RWPE1 (cell line): ENCODE results near the gene EIPR1.

ENCODE experiments used
- CTCF ChIA-PET: fragments of 350-600 bp; sonication (Branson Sonifier 250); formaldehyde crosslinking; extraction: SDS; loops from one replicate; lab custom pipeline; 2021; lab: Yijun Ruan, JAX
- POLR2A ChIA-PET: fragments of 400-600 bp; formaldehyde crosslinking; extraction: SDS; loops from one replicate; lab custom pipeline; 2020; ENCODE audit warnings: antibody characterized with exemption; ENCODE audit not compliant: low non-redundant PET; lab: Yijun Ruan, JAX
- DNase-seq: peaks from one replicate; pipeline ENCODE4 v3.0.0; 2012; ENCODE audit warnings: low spot score
- H3K27ac ChIP-seq: fragments of 450-650 bp; 2 replicates; pipeline ENCODE4 v1.5.1; 2017
- TF ChIP-seq, protein P1 (sequence below): fragments of 450-650 bp; conservative IDR thresholded peaks from 2 replicates; pipeline ENCODE4 v1.5.1; 2017; ENCODE audit warnings: low read depth, mild to moderate bottlenecking

The EIPR1 gene

DNA sequence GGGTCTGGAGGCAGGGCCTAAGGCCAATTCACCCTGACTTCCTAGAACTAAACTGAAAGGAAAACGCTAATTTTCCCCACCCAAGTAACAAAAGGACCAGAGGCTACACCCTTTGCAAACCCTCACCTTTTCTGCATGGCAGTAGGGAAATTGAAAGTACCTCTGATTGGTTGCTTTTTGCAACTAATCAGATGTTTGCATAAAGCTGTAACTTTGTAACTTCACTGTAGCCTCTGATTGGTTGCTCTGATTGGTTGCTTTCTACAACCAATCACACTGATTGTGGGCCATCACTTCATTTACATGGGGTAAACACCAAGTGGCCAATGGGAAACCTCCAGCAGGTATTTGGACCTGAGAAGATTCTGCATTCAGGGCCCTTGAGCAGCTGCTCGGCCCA, 20.8 kb downstream of the EIPR1 start:
- TF ChIP-seq, protein P1, sequence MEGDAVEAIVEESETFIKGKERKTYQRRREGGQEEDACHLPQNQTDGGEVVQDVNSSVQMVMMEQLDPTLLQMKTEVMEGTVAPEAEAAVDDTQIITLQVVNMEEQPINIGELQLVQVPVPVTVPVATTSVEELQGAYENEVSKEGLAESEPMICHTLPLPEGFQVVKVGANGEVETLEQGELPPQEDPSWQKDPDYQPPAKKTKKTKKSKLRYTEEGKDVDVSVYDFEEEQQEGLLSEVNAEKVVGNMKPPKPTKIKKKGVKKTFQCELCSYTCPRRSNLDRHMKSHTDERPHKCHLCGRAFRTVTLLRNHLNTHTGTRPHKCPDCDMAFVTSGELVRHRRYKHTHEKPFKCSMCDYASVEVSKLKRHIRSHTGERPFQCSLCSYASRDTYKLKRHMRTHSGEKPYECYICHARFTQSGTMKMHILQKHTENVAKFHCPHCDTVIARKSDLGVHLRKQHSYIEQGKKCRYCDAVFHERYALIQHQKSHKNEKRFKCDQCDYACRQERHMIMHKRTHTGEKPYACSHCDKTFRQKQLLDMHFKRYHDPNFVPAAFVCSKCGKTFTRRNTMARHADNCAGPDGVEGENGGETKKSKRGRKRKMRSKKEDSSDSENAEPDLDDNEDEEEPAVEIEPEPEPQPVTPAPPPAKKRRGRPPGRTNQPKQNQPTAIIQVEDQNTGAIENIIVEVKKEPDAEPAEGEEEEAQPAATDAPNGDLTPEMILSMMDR, result no peak
- POLR2A ChIA-PET, result no interaction called here
- CTCF ChIA-PET, result no interaction called here
- no peak overlapping the region for H3K27ac ChIP-seq
- no peak for DNase-seq

DNA sequence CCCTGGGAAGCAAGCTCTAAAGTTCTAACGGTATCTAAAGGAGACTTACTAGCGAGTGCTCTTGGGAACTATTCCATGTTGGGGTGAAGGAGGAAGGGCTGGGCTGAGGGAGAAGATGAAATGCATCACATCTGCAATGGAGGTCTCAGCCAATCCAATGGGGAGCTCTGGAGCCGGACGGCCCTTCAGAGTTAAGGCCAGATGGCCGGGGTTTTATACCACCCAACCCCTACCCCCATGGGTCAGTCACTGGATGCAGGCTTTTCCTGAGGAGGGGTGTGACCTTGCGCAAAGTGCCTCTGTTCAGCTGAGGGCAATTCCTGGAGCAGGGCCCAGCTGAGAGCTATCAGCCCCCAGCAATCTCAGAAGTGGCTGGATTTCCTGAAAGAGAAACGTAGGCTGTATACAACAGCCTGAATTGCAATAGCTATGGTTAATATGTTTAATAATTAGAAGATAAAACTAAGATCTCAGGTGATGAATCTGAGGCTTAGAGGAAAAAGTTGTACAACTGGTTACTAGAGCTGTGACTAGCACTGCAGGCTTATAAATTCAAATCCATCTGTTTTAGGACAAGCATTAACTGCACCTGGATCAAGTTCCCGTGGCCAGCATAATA, 21.6 kb downstream of the EIPR1 start:
- TF ChIP-seq, protein P1, result no peak
- CTCF ChIA-PET, result no interaction called here
- no peak overlapping the region for H3K27ac ChIP-seq
- POLR2A ChIA-PET, result no interaction called here
- no peak for DNase-seq

DNA sequence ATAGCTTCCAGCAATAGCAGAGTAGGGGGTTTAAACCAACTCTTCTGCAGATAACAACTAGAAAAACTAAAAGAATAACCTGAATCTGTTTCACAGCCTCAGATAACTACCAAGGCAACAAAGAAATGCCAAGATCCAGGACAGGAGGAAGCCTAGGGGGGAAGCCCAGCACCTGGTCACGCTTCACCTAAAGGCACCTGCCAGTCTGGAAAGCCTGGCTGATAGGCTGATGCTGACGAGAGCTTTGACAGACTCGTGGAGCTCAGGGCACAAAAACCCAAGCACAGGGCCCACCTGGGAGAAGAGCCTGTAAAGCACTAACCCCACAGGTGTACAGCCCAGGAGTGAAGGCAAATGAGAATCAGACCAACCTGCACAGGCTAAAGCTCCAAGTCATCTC, 22.6 kb downstream of the EIPR1 start:
- ChIA-PET CTCF (no interaction called here), POLR2A (no interaction called here)
- no peak overlapping the region for H3K27ac ChIP-seq
- TF ChIP-seq, protein P1, result no peak
- DNase-seq, result no peak

DNA sequence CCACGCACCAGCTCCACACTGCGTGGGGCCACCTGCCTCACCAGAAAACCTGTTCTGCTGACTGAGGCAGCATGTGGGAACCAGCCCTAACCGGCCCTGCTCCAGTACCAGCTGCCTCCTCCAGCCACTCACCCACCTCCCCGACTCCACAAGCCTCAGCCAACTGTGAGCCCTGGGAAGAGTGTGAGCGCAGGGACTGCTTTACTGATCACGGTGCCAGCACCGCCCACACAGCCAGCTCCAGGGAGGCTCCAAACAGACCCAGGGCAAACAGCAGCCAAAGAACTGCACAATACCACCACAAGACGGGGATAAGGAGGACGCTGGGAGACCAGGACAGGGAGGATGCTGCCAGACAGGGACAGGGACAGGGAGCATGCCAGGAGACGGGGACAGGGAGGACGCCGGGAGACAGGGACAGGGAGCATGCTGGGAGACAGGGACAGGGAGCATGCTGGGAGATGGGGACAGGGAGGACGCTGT, 28.4 kb downstream of the EIPR1 start:
- no peak overlapping the region for H3K27ac ChIP-seq
- POLR2A ChIA-PET, result no interaction called here
- TF ChIP-seq, protein P1, result no peak
- no peak for DNase-seq
- CTCF ChIA-PET, result interaction anchor here (0.6 kb wide), 1 partner anchor 10 kb away, joined by 3 read pairs; no protein-coding TSS in a partner anchor

DNA sequence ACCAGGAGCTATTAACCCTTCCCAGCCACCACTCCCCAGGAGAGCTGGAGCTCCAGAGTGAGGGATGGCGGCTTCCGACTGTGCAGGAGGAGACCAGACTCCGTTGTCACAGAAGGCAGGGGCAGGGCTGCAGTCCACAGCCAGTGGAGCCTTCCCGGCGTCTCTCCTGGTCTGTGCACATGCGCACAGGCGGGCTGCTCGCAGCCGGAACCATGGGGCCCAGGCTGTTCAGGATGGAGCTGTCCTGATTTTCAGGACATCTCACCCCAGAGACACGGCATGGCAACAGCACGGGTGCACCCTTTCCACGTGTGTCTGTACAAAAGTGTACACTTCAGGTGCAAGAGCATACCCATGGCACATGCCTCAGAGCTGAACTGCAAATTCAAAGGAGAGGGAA, 28.9 kb downstream of the EIPR1 start:
- no peak for DNase-seq
- H3K27ac ChIP-seq, result no peak overlapping the region
- CTCF ChIA-PET, result interaction anchor here (0.6 kb wide), 1 partner anchor 11 kb away, joined by 3 read pairs; no protein-coding TSS in a partner anchor
- TF ChIP-seq, protein P1, result no peak
- POLR2A ChIA-PET, result no interaction called here

DNA sequence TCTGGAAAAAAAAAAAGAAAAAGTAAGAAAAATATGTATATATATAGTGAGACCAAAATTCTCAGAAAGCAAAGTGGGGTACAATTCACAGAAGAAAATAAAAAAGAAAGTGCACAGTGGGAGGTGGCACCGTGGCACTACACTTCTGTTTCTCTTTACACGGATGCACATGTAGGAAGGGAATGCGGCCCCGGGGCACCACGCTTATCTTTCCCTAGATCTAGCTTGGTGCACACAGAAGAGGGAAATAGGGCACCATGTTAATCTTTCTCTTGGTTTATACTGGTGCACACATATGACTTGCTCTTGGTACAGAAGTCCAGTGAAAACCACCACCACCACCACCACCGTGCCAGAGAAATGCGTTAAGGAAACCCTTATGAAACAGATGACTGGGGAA, 32.0 kb downstream of the EIPR1 start:
- TF ChIP-seq, protein P1, result no peak
- ChIA-PET POLR2A (no interaction called here), CTCF (no interaction called here)
- DNase-seq, result no peak
- H3K27ac ChIP-seq, result no peak overlapping the region
